Common myeloid progenitor, CD34-positive (primary cell): Measurements from ENCODE around the gene POLDIP3.
"Not testable (repeated sequence)": the region's sequence is repeated elsewhere in the genome, so short reads cannot be mapped to it uniquely, and the experiment has no call there.

Source experiments
- CTCF ChIA-PET: fragments of 350-600 bp; sonication (Branson Sonifier 250); formaldehyde crosslinking; loops from one replicate; lab custom pipeline; 2021; ENCODE audit warnings: antibody characterized with exemption; lab: Charles Lee
- POLR2A ChIA-PET: fragments of 350-600 bp; sonication (Branson Sonifier 250); formaldehyde crosslinking; loops from one replicate; lab custom pipeline; 2021; ENCODE audit warnings: antibody characterized with exemption; lab: Charles Lee
- DNase-seq, 3 donors: peaks; one replicate each; pipeline versions ENCODE4 v3.0.0 to v3.0.0-alpha.2; 2013
- H3K27ac ChIP-seq, 2 experiments: 1 replicate in 1 of 2; 2 replicates in 1 of 2; pipeline ENCODE4 v1.7.0; 2013; ENCODE audit warnings: inconsistent platforms in 2 of 2, low read length in 2 of 2, mild to moderate bottlenecking in 2 of 2, low read depth in 1 of 2, moderate library complexity in 1 of 2; ENCODE audit not compliant: severe bottlenecking in 2 of 2, insufficient read depth in 1 of 2, poor library complexity in 1 of 2
- H3K27me3 ChIP-seq, 5 experiments: replicated peaks in 2 of 5; 1 replicate in 3 of 5; 2 replicates in 2 of 5; pipeline versions ENCODE4 v1.6.1 to v1.7.0; 2013; ENCODE audit warnings: low read length in 4 of 5, mild to moderate bottlenecking in 2 of 5, moderate library complexity in 2 of 5, inconsistent platforms in 1 of 5; ENCODE audit not compliant: insufficient read depth in 5 of 5, control insufficient read depth in 4 of 5
- H3K36me3 ChIP-seq, 4 experiments: 1 replicate in 2 of 4; 2 replicates in 2 of 4; pipeline versions ENCODE4 v1.6.1 to v1.7.0; 2013; ENCODE audit warnings: low read length in 3 of 4, control low read depth in 1 of 4, mild to moderate bottlenecking in 1 of 4; ENCODE audit not compliant: control insufficient read depth in 4 of 4, insufficient read depth in 4 of 4
- H3K4me1 ChIP-seq, 4 experiments: 1 replicate in 3 of 4; 2 replicates in 1 of 4; pipeline versions ENCODE4 v1.6.1 to v1.7.1; 2013; ENCODE audit warnings: low read length in 3 of 4, mild to moderate bottlenecking in 3 of 4, control low read depth in 1 of 4, inconsistent platforms in 1 of 4, moderate library complexity in 1 of 4; ENCODE audit not compliant: control insufficient read depth in 4 of 4, insufficient read depth in 4 of 4; ENCODE audit errors: control extremely low read depth in 1 of 4
- H3K4me3 ChIP-seq, 7 experiments: 1 replicate in 4 of 7; 2 replicates in 3 of 7; pipeline versions ENCODE4 v1.5.1 to v1.7.0; 2013; ENCODE audit warnings: mild to moderate bottlenecking in 7 of 7, low read length in 6 of 7, moderate library complexity in 6 of 7, inconsistent platforms in 2 of 7, low read depth in 2 of 7, control low read depth in 1 of 7; ENCODE audit not compliant: insufficient read depth in 4 of 7, control insufficient read depth in 1 of 7; ENCODE audit errors: extremely low read depth in 1 of 7
- H3K9me3 ChIP-seq, 5 experiments: 1 replicate in 4 of 5; 2 replicates in 1 of 5; pipeline versions ENCODE4 v1.6.1 to v1.7.1; 2013; ENCODE audit warnings: low read length in 4 of 5, mild to moderate bottlenecking in 2 of 5, inconsistent platforms in 1 of 5, low read depth in 1 of 5, moderate library complexity in 1 of 5; ENCODE audit not compliant: control insufficient read depth in 4 of 5, insufficient read depth in 2 of 5; ENCODE audit errors: control extremely low read depth in 1 of 5
- WGBS: methylation state at CpG from one replicate; pipeline ENCODE4 v1.1.5; 2013; ENCODE audit not compliant: insufficient coverage; 5-methylcytosine and 5-hydroxymethylcytosine counted together

POLDIP3 gene

DNA sequence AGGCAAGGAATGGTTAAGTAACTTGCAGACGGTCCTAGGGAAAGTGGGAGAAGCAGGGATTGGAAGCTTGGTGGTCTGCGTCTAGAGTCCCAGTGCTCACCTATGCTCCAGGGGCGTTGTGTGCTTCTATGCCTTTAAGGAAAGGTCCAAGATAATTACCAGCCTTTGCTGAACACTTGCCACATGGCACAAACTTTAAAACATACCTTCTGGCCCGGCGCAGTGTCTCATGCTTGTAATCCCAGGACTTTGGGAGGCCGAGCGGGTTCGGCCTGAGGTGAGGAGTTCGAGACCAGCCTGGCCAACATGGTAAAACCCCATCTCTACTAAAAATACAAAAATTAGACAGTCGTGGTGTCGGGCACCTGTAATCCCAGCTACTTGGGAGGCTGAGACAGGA is 2.3 kb downstream of the POLDIP3 start:
- Histone ChIP-seq H3K27ac (peak overlapping the region in 1 of 2 experiments; percentile 100), H3K9me3 (no peaks in the 10 kb centered on the region), H3K27me3 (no peaks in the 10 kb centered on the region), H3K4me1 (peaks cover 9 to 51% (median 47%) of the 10 kb centered on the region in 4 experiments), H3K4me3 (peak overlapping the region in 1 of 7 experiments; percentile 2), H3K36me3 (peaks cover 0 to 36% (median 10%) of the 10 kb centered on the region in 4 experiments)
- ChIA-PET POLR2A (interaction anchor here (0.6 kb wide), 1 partner anchor 95 kb away, joined by 3 read pairs; no protein-coding TSS in a partner anchor), CTCF (interaction anchor here (1.2 kb wide), 2 partner anchors 28 to 95 kb away, joined by 3 read pairs; no protein-coding TSS in a partner anchor)
- DNase-seq = no peak
- 93% methylated on average over 9 of the region's 11 CpGs for WGBS

DNA sequence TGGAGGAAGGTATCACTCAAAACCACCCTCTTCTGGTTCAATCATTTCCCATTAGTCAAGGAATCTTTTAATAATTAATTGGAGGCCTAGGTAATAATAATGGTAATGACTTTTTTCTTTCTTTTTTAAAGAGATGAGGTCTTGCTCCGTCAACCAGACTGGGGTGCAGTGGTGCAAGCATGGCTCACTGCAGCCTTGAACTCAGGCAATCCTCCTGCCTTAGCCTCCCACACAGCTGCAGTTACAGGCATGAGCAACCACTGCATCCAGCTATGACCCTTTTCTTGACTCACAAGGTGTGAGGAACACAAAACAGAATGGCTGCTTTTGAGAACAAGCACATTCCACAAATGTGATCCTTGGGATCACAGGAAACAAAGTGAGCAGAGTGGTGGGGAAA is 3.6 kb downstream of the POLDIP3 start:
- WGBS = 100% methylated on average over 1 of the region's 1 CpG
- ChIA-PET POLR2A (no interaction called here), CTCF (interaction anchor here (1.2 to 1.9 kb wide), 2 partner anchors 11 to 27 kb away, joined by 3 to 7 read pairs; no protein-coding TSS in a partner anchor)
- H3K9me3 ChIP-seq = no peaks in the 10 kb centered on the region
- DNase-seq = no peak
- no peaks in the 10 kb centered on the region for H3K27me3 ChIP-seq
- peaks cover 0 to 40% (median 16%) of the 10 kb centered on the region in 4 experiments for H3K36me3 ChIP-seq
- H3K27ac ChIP-seq = peak overlapping the region in 1 of 2 experiments; percentile 40
- H3K4me3 ChIP-seq = no peak overlapping the region
- H3K4me1 ChIP-seq = peaks cover 9 to 48% (median 42%) of the 10 kb centered on the region in 4 experiments

DNA sequence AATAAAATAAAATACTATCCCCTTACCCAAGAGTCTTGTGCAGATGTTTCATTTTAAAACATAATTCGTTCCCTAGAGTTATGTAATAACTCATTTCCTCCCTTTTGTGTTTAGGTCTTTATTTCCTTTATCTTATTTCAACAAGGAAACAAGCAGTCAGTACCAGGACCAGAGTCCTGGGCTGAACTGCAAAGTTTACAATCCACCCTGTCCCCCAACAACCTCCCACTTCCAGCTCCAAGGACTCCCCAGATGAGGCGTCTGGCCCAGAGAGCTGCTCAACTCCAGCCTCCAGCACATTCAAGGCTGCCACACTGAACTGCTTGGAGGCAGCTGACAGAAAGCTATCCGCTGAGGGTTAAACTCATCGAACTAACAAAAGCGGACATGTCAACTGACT is 4.5 kb downstream of the POLDIP3 start:
- CTCF ChIA-PET = interaction anchor here (1.0 to 1.9 kb wide), 4 partner anchors 12 to 440 kb away, joined by 3 to 7 read pairs (median 3); no protein-coding TSS in a partner anchor

DNA sequence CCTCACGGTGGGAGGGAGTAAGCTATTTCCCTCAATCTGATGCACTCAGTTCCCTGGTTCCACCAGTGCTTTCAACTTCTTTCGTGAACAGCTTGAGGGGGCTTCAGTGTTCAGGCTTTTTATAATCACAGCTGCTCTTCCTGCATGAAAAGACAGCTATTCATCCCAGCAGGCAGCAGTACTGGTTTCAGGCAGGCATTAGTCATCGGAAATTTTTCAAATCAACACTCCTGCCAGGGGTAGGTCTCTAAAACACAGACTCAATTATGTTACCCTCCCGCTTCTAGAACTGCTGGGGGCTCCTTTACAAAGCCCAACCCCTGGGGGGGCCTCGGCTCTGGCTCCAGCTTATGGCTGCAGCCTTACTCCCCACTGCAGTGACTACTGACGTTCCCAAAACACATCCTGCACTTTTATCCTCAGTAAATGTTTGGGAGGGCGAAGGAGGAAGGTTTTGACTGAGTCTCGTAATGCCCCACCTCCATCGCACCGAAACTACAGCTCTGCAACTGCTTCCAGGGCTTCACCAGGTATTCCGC is 5.8 kb downstream of the POLDIP3 start:
- peaks cover 9 to 38% (median 33%) of the 10 kb centered on the region in 4 experiments for H3K4me1 ChIP-seq
- POLR2A ChIA-PET = interaction anchor here (0.6 kb wide), 1 partner anchor 1003 kb away, joined by 3 read pairs; no protein-coding TSS in a partner anchor
- no peak overlapping the region for H3K4me3 ChIP-seq
- no peaks in the 10 kb centered on the region for H3K27me3 ChIP-seq
- CTCF ChIA-PET = interaction anchor here (1.2 to 1.4 kb wide), 3 partner anchors 14 to 38 kb away, joined by 3 to 5 read pairs (median 3); no protein-coding TSS in a partner anchor
- 95% methylated on average over 11 of the region's 11 CpGs for WGBS
- peak overlapping the region; percentile 40 for H3K27ac ChIP-seq
- H3K36me3 ChIP-seq = peaks cover 0 to 56% (median 28%) of the 10 kb centered on the region in 4 experiments
- no peak for DNase-seq
- H3K9me3 ChIP-seq = no peaks in the 10 kb centered on the region

More for the DNA sequence above, 4.5 kb downstream of the POLDIP3 start:
- Histone ChIP-seq H3K27me3 (no peaks in the 10 kb centered on the region), H3K9me3 (no peaks in the 10 kb centered on the region), H3K27ac (peak overlapping the region; percentile 40 to 43), H3K4me3 (no peak overlapping the region), H3K36me3 (peaks cover 0 to 46% (median 22%) of the 10 kb centered on the region in 4 experiments), H3K4me1 (peaks cover 9 to 42% (median 36%) of the 10 kb centered on the region in 4 experiments)
- DNase-seq = no peak
- POLR2A ChIA-PET = no interaction called here
- WGBS = 61% methylated on average over 5 of the region's 5 CpGs

DNA sequence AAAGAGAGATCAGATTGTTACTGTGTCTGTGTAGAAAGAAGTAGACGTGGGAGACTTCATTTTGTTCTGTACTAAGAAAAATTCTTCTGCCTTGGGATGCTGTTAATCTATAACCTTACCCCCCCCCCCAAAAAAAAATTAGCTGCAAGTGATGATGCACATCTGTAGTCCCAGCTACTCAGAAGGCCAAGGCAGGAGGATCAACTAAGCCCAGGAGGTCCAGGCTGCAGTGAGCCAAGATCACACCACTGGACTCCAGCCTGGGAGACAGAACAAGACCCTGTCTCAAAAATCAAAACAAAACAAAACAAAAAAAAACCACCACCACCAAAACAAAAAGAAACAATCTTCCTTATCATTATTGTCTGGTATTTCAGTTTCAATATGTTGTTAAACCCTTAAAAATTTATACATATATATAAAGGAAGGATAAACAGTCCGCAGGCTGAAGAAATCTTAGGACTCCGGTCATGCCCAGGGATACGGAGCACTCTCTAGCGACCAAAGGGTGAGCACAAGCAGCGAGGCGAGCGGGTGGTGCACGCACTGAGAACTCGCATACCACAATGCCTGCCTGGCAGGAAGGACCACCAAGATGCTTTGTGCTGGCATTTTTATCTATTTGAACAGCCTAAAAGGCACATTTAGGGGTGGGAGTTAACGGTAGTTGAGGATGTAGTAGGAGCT is 6.4 kb downstream of the POLDIP3 start:
- peaks cover 2 to 62% (median 30%) of the 10 kb centered on the region in 4 experiments for H3K36me3 ChIP-seq
- 94% methylated on average over 6 of the region's 11 CpGs for WGBS
- ChIA-PET CTCF (interaction anchor here (1.2 kb wide), 1 partner anchor 13 kb away, joined by 5 read pairs; no protein-coding TSS in a partner anchor), POLR2A (interaction anchor here (0.6 kb wide), 1 partner anchor 1003 kb away, joined by 3 read pairs; no protein-coding TSS in a partner anchor)
- H3K27me3 ChIP-seq = no peaks in the 10 kb centered on the region
- no peak overlapping the region for H3K4me3 ChIP-seq
- no peak overlapping the region for H3K27ac ChIP-seq
- no peak for DNase-seq
- peaks cover 8 to 33% (median 27%) of the 10 kb centered on the region in 4 experiments for H3K4me1 ChIP-seq
- H3K9me3 ChIP-seq = no peaks in the 10 kb centered on the region

DNA sequence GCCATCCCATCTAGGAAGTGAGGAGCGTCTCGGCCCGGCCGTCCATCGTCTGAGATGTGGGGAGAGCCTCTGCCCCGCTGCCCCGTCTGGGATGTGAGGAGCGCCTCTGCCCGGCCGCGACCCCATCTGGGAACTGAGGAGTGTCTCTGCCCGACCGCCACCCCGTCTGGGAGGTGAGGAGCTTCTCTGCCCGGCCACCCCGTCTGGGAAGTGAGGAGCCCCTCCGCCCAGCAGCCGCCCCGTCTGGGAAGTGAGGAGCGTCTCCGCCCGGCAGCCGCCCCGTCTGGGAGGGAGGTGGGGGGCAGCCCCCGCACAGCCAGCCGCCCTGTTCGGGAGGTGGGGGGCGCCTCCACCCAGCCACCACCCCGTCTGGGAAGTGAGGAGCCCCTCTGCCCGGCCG is 7.0 kb downstream of the POLDIP3 start:
- POLR2A ChIA-PET, DNase-seq, H3K9me3 ChIP-seq, CTCF ChIA-PET, H3K27ac ChIP-seq, H3K27me3 ChIP-seq, H3K4me3 ChIP-seq: not testable (repeated sequence)
- WGBS = 97% methylated on average over 20 of the region's 31 CpGs
- Histone ChIP-seq H3K36me3 (peaks cover 3 to 68% (median 36%) of the 10 kb centered on the region in 4 experiments), H3K4me1 (peaks cover 3 to 26% (median 21%) of the 10 kb centered on the region in 4 experiments)
